OCI-LY1 (cell line): Measurements from ENCODE around the gene ELFN1.
"Not testable (repeated sequence)": the region's sequence is repeated elsewhere in the genome, so short reads cannot be mapped to it uniquely, and the experiment has no call there.

Experiments
- H2AFZ ChIP-seq: fragments of 200-600 bp; sonication (generic), shearing (Covaris generic); 2 replicates; pipeline ENCODE4 v1.6.0; 2014; ENCODE audit warnings: antibody characterized with exemption, mild to moderate bottlenecking, low read length
- H3F3A ChIP-seq: fragments of 200-600 bp; sonication (generic), shearing (Covaris generic); 2 replicates; pipeline ENCODE4 v1.6.0; 2014; ENCODE audit warnings: mild to moderate bottlenecking, antibody characterized with exemption, low read length, moderate library complexity; ENCODE audit not compliant: insufficient read depth
- H3K27ac ChIP-seq: fragments of 200-600 bp; sonication (generic); 2 replicates; pipeline ENCODE4 v1.5.1; 2014; ENCODE audit warnings: low read length, mixed run types, mild to moderate bottlenecking, low read depth; ENCODE audit not compliant: poor library complexity, severe bottlenecking
- H3K27me3 ChIP-seq: fragments of 200-600 bp; sonication (generic); 2 replicates; pipeline ENCODE4 v1.6.0; 2014; ENCODE audit warnings: antibody characterized with exemption, mild to moderate bottlenecking, low read length, moderate library complexity; ENCODE audit not compliant: insufficient read depth
- H3K36me3 ChIP-seq: fragments of 200-600 bp; sonication (generic); 2 replicates; pipeline ENCODE4 v1.6.1; 2014; ENCODE audit warnings: mild to moderate bottlenecking, antibody characterized with exemption, low read length, moderate library complexity, mixed read lengths; ENCODE audit not compliant: insufficient read depth
- H3K4me1 ChIP-seq: fragments of 200-600 bp; sonication (generic); 2 replicates; pipeline ENCODE4 v1.5.1; 2014; ENCODE audit warnings: mild to moderate bottlenecking, low read length, moderate library complexity; ENCODE audit not compliant: insufficient read depth, severe bottlenecking
- H3K4me2 ChIP-seq: fragments of 200-600 bp; sonication (generic), shearing (Covaris generic); 2 replicates; pipeline ENCODE4 v1.6.1; 2014; ENCODE audit warnings: low read length
- H3K4me3 ChIP-seq: fragments of 200-600 bp; sonication (generic); 2 replicates; pipeline ENCODE4 v1.5.1; 2014; ENCODE audit warnings: low read length, low read depth, mild to moderate bottlenecking, mixed read lengths; ENCODE audit not compliant: poor library complexity, severe bottlenecking
- H3K79me2 ChIP-seq: fragments of 200-600 bp; shearing (Covaris generic); 2 replicates; pipeline ENCODE4 v1.6.1; 2016; ENCODE audit warnings: mixed run types, low read length, mixed read lengths; ENCODE audit not compliant: insufficient read depth
- H3K9ac ChIP-seq: fragments of 200-600 bp; sonication (generic), shearing (Covaris generic); 2 replicates; pipeline ENCODE4 v1.6.1; 2014; ENCODE audit warnings: mild to moderate bottlenecking, low read length, mixed read lengths
- H3K9me2 ChIP-seq: fragments of 200-600 bp; sonication (generic), shearing (Covaris generic); 2 replicates; pipeline ENCODE4 v1.6.1; 2014; ENCODE audit warnings: low read depth, mild to moderate bottlenecking, low read length, mixed read lengths
- H3K9me3 ChIP-seq: fragments of 200-600 bp; shearing (Covaris generic); 2 replicates; pipeline ENCODE4 v1.6.1; 2014; ENCODE audit warnings: low read length, mixed read lengths
- H4K20me1 ChIP-seq: fragments of 200-600 bp; sonication (generic), shearing (Covaris generic); 2 replicates; pipeline ENCODE4 v1.6.0; 2016; ENCODE audit warnings: mild to moderate bottlenecking, low read length; ENCODE audit not compliant: insufficient read depth
- EZH2 ChIP-seq: fragments of 200-600 bp; sonication (generic), shearing (Covaris generic); IDR thresholded peaks from 2 replicates; pipeline ENCODE4 v1.8.0; 2017; ENCODE audit warnings: borderline replicate concordance, mixed run types, mild to moderate bottlenecking, antibody characterized with exemption, low read length, moderate library complexity, mixed read lengths
- TF ChIP-seq, protein P1 (sequence below): fragments of 200-600 bp; sonication (generic), shearing (Covaris generic); IDR thresholded peaks from 2 replicates; pipeline ENCODE4 v1.5.1; 2017; ENCODE audit warnings: mild to moderate bottlenecking, antibody characterized with exemption, low read length, moderate library complexity, mixed read lengths

The ELFN1 gene

DNA sequence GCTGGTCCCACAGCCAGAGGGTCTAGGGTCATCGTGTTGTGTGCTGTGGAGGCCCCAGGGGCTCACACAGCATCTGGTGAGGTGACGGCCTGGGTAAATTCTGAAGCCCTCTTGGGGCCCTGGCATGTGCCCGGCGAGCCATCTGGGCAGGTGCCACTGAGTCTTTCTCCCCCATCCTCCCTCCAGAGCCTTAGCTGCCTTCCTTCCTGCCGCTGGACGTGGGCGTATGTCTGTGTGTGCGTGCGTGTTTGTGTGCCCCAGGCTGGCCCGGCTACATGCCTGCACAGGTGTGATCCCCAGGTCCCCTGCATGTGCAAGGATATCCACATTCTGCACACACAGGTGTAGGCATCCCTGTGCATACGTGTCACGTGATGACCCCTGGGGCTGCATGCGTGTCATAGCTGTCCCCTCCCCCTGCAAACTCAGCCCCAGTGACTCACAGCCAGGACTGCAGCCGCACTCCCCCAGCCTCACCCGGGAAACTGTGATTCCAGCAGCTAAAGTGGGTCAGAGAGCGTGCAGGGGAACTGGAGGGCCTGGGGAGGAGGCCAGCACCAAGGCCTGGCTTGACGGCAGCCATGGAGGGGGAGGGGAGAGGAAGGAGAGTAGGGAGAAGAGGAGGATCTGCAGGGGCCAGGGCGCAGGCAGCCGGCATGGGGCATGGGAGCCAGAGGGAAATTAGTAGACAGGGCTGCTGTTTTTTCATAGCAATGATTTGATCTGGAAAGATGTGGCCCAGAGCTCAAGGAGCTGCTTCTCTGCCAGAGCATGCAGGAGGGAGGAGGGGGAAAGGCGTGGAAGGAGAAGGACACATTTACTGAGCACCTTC lies 46.4 kb downstream of the ELFN1 start:
- H3K27ac ChIP-seq = no peak overlapping the region

DNA sequence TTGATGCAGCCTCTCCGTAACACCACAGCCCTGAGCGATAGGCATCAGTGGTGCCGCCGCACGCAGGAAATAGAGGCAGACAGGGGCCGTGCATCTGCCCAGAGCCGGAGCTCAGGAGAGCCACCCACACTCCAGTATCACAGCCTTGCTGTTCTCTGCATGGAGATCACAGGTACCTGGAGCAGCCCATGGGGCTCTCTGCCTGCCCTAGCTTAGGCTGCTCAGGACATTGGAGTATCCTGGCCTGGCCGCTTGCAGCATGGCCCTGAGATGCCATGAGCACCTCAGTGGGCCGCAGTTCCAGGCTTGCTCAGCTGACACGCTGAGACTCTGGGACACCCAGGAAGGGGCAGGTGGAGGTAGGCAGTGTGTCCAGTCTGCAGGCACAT lies 47.0 kb downstream of the ELFN1 start:
- Histone ChIP-seq H3K4me3 (no peak overlapping the region), H3K9me2 (no peaks in the 10 kb centered on the region), H4K20me1 (no peaks in the 10 kb centered on the region), H3K27me3 (0 out of 2 replicates have a peak, but pooled peaks cover 3% of the 10 kb centered on the region), H3F3A (no peaks in the 10 kb centered on the region), H2AFZ (no peak overlapping the region), H3K9me3 (no peaks in the 10 kb centered on the region), H3K27ac (no peak overlapping the region), H3K79me2 (no peaks in the 10 kb centered on the region), H3K36me3 (no peaks in the 10 kb centered on the region), H3K4me2 (no peak overlapping the region), H3K4me1 (no peaks in the 10 kb centered on the region), H3K9ac (no peak overlapping the region)
- TF ChIP-seq, protein P1, sequence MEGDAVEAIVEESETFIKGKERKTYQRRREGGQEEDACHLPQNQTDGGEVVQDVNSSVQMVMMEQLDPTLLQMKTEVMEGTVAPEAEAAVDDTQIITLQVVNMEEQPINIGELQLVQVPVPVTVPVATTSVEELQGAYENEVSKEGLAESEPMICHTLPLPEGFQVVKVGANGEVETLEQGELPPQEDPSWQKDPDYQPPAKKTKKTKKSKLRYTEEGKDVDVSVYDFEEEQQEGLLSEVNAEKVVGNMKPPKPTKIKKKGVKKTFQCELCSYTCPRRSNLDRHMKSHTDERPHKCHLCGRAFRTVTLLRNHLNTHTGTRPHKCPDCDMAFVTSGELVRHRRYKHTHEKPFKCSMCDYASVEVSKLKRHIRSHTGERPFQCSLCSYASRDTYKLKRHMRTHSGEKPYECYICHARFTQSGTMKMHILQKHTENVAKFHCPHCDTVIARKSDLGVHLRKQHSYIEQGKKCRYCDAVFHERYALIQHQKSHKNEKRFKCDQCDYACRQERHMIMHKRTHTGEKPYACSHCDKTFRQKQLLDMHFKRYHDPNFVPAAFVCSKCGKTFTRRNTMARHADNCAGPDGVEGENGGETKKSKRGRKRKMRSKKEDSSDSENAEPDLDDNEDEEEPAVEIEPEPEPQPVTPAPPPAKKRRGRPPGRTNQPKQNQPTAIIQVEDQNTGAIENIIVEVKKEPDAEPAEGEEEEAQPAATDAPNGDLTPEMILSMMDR = no peak
- TF ChIP-seq EZH2 = no peak

More for the DNA sequence above, 46.4 kb downstream of the ELFN1 start:
- Histone ChIP-seq H3K9ac (no peak overlapping the region), H3K4me1 (no peaks in the 10 kb centered on the region), H3K4me3 (no peak overlapping the region), H3K27me3 (0 out of 2 replicates have a peak, but pooled peaks cover 3% of the 10 kb centered on the region), H3K9me2 (no peaks in the 10 kb centered on the region), H2AFZ (no peak overlapping the region), H3K36me3 (no peaks in the 10 kb centered on the region), H3K9me3 (no peaks in the 10 kb centered on the region), H3K79me2 (no peaks in the 10 kb centered on the region), H4K20me1 (no peaks in the 10 kb centered on the region), H3F3A (no peaks in the 10 kb centered on the region), H3K4me2 (no peak overlapping the region)
- no peak for TF ChIP-seq EZH2
- TF ChIP-seq, protein P1 = no peak

- no peaks in the 10 kb centered on the region for H3K9me2 ChIP-seq
- H3K27ac ChIP-seq = no peak overlapping the region
Measured at GRCh38 chr7:1717903-1718676, 48.0 kb downstream of the ELFN1 start.

GRCh38 chr7:1718850-1719249 lies 48.8 kb downstream of the ELFN1 start:
- not testable (repeated sequence) for H3K79me2 ChIP-seq, H4K20me1 ChIP-seq, H3K4me3 ChIP-seq, H3K27me3 ChIP-seq, H3K4me2 ChIP-seq, H3K9ac ChIP-seq, H3K4me1 ChIP-seq, H3K9me3 ChIP-seq, H3K27ac ChIP-seq, H2AFZ ChIP-seq, H3F3A ChIP-seq, H3K9me2 ChIP-seq, H3K36me3 ChIP-seq

More at GRCh38 chr7:1717903-1718676, 48.0 kb downstream of the ELFN1 start:
- Histone ChIP-seq H3K4me1 (no peaks in the 10 kb centered on the region), H4K20me1 (no peaks in the 10 kb centered on the region), H3K9me3 (no peaks in the 10 kb centered on the region), H3K4me2 (no peak overlapping the region), H3K36me3 (no peaks in the 10 kb centered on the region), H3K27me3 (0 out of 2 replicates have a peak, but pooled peaks cover 3% of the 10 kb centered on the region), H3F3A (no peaks in the 10 kb centered on the region), H3K4me3 (no peak overlapping the region), H3K79me2 (no peaks in the 10 kb centered on the region), H2AFZ (no peak overlapping the region), H3K9ac (no peak overlapping the region)
- TF ChIP-seq, protein P1 = no peak

DNA sequence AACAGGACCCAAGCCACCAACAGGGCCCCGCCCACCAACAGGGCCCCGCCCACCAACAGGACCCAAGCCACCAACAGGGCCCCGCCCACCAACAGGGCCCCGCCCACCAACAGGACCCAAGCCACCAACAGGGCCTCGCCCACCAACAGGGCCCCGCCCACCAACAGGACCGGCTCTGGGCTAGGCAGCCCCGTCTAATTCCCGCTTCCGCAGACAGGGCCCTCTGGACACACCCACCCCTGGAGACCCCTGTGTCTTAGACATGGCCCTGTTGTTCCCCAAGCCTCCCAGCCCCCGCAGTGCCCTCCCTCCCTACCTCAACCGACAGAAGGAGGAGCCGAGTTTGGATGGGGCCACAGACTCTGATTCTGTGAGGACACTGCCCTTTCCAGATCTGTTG lies 49.2 kb downstream of the ELFN1 start:
- not testable (repeated sequence) for H3K9me3 ChIP-seq, H3K4me2 ChIP-seq, H3K27ac ChIP-seq, H3K79me2 ChIP-seq, H3F3A ChIP-seq, H3K4me1 ChIP-seq, H3K9me2 ChIP-seq, H4K20me1 ChIP-seq, H3K4me3 ChIP-seq, H3K27me3 ChIP-seq, H2AFZ ChIP-seq, H3K9ac ChIP-seq, H3K36me3 ChIP-seq
